SH-SY5Y (cell line): ENCODE measurements around the gene GJC1.

Experiments
- GATA2 ChIP-seq: IDR thresholded peaks from 2 replicates; pipeline ENCODE4 v1.6.1; 2011; ENCODE audit warnings: mild to moderate bottlenecking, low read depth, low read length
- GATA3 ChIP-seq: IDR thresholded peaks from 2 replicates; pipeline ENCODE4 v1.6.1; 2011; ENCODE audit warnings: low read depth, mild to moderate bottlenecking, low read length, moderate library complexity

DNA sequence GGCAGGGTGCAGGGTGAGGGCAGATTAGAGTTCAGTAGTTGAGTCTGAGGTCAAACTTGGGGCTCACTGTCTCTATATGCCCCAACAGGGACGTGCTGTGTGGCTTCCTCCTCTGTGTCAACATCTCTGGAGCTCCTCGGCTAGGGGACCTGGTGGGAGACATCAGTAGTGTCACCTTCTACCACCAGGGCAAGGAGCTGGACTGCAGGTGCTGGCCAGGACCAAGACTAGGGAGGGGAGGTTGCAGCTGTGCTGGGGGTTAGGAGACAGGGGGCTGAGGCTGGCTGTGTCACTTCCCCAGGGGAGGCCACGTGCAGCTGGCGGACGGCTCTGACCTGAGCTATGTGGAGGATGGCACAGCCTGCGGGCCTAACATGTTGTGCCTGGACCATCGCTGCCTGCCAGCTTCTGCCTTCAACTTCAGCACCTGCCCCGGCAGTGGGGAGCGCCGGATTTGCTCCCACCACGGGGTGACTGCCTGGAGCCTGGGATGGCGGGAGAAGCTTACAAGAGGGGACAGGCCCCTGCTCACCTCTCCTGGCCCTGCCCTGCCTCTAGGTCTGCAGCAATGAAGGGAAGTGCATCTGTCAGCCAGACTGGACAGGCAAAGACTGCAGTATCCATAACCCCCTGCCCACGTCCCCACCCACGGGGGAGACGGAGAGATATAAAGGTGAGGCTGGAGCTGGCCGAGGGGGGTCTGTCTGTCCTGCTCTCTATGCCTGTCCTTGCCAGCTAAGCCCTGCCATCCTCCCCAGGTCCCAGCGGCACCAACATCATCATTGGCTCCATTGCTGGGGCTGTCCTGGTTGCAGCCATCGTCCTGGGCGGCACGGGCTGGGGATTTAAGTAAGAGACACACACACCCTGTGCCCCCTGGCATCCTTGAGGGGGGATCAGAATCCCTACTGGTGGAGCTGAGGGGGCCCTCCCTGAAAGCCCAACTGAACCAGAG lies 52.4 kb downstream of the GJC1 start:
- TF ChIP-seq GATA3 (no peak), GATA2 (no peak)
